ENCODE data around the gene ELN.

- TF ChIP-seq CTCF (IDR thresholded peaks at IDR 0.05; ENCODE audit: control extremely low read depth in 1 of 3, insufficient read depth in 1 of 3, low read depth in 1 of 3, low read length in 3 of 3) (no peak), CTBP2 (IDR thresholded peaks at IDR 0.05; ENCODE audit: borderline replicate concordance, insufficient read depth, insufficient read length, low read length) (no peak), TAF1 (IDR thresholded peaks at IDR 0.05; ENCODE audit: low read depth, low read length) (no peak), ZNF274 (IDR thresholded peaks at IDR 0.05; ENCODE audit: borderline replicate concordance, extremely low read depth, low read length) (no peak), CEBPB (IDR thresholded peaks at IDR 0.05; ENCODE audit: low read depth, low read length) (no peak), SIN3A (conservative IDR thresholded peaks at IDR 0.05 in 1 of 2, IDR thresholded peaks at IDR 0.05 in 1 of 2; ENCODE audit: low read depth in 1 of 2, low read length in 2 of 2) (no peak)
Measured at GRCh38 chr7:74029089-74029785, 1.3 kb downstream of the ELN start.
